ENCODE measurements around the gene ADH4. TPM values are rescaled to one million over a fixed set of nuclear protein-coding genes. Genes with fewer than 3 reads are reported as not detected.

ADH4 gene
- total and polyA plus RNA-seq, 10 donors, result 0.11 to 0.61 (median 0.34) TPM; not detected in 3

GRCh38 chr4:99156992-99157391 is 12.9 kb upstream of the ADH4 start:
- DNase-seq, result no peak
- TF ChIP-seq CTCF (IDR thresholded peaks at IDR 0.05 in 8 of 11, conservative IDR thresholded peaks at IDR 0.05 in 3 of 11) (no peak), POLR2A (IDR thresholded peaks at IDR 0.05) (no peak), POLR2AphosphoS5 (IDR thresholded peaks at IDR 0.05) (no peak)
- Histone ChIP-seq H3K4me3 (no peak overlapping the region), H3K27me3 (replicated peaks in 1 of 7) (peaks cover 0 to 3% (median 0%) of the 10 kb centered on the region in 7 donors), H3K4me1 (peaks cover 0 to 2% (median 0%) of the 10 kb centered on the region in 6 donors), H3K27ac (no peak overlapping the region), H3K9me3 (no peaks in the 10 kb centered on the region), H3K36me3 (no peaks in the 10 kb centered on the region)
- WGBS, 5 donors, result 51 to 79% (median 68%) methylated on average over 1 of the region's 1 CpG
- intact Hi-C loops (cut with DNase I; ENCODE audit: low total_unique reads), result no loop called here

GRCh38 chr4:99154658-99155342 is 10.7 kb upstream of the ADH4 start:
- H3K27me3 ChIP-seq (replicated peaks in 1 of 7), result peaks cover 0 to 3% (median 0%) of the 10 kb centered on the region in 7 donors
- no peak for TF ChIP-seq CTCF (IDR thresholded peaks at IDR 0.05 in 8 of 11, conservative IDR thresholded peaks at IDR 0.05 in 3 of 11)
- no peak for TF ChIP-seq POLR2A (IDR thresholded peaks at IDR 0.05)
- WGBS, 5 donors, result 86 to 95% (median 90%) methylated on average over 4 of the region's 4 CpGs
- no peaks in the 10 kb centered on the region for H3K36me3 ChIP-seq
- no peak overlapping the region for H3K4me3 ChIP-seq
- peaks cover 0 to 7% (median 1%) of the 10 kb centered on the region in 6 donors for H3K4me1 ChIP-seq
- intact Hi-C loops (cut with DNase I; ENCODE audit: low total_unique reads), result no loop called here
- no peak for DNase-seq
- H3K9me3 ChIP-seq, result peaks cover 0 to 10% (median 3%) of the 10 kb centered on the region in 8 donors
- H3K27ac ChIP-seq, result no peak overlapping the region

GRCh38 chr4:99151995-99152394 is 7.9 kb upstream of the ADH4 start:
- intact Hi-C loops (cut with DNase I; ENCODE audit: low total_unique reads), result no loop called here
- no peak for DNase-seq
- Histone ChIP-seq H3K4me3 (no peak overlapping the region), H3K9me3 (peaks cover 0 to 10% (median 3%) of the 10 kb centered on the region in 8 donors), H3K27ac (no peak overlapping the region), H3K4me1 (peaks cover 0 to 11% (median 1%) of the 10 kb centered on the region in 6 donors), H3K36me3 (no peaks in the 10 kb centered on the region), H3K27me3 (replicated peaks in 1 of 7) (peaks cover 0 to 3% (median 0%) of the 10 kb centered on the region in 7 donors)
- TF ChIP-seq POLR2A (IDR thresholded peaks at IDR 0.05) (no peak), CTCF (IDR thresholded peaks at IDR 0.05 in 8 of 11, conservative IDR thresholded peaks at IDR 0.05 in 3 of 11) (no peak), POLR2AphosphoS5 (IDR thresholded peaks at IDR 0.05) (no peak)
- WGBS, 5 donors, result 0 to 37% (median 0%) methylated on average over 1 of the region's 1 CpG

GRCh38 chr4:99151452-99151851 is 7.4 kb upstream of the ADH4 start:
- no peaks in the 10 kb centered on the region for H3K36me3 ChIP-seq
- peaks cover 0 to 3% (median 0%) of the 10 kb centered on the region in 7 donors for H3K27me3 ChIP-seq (replicated peaks in 1 of 7)
- intact Hi-C loops (cut with DNase I; ENCODE audit: low total_unique reads), result no loop called here
- 89 to 95% (median 93%) methylated on average over 3 of the region's 3 CpGs for WGBS, 5 donors
- DNase-seq, result no peak
- H3K27ac ChIP-seq, result no peak overlapping the region
- TF ChIP-seq POLR2A (IDR thresholded peaks at IDR 0.05) (no peak), POLR2AphosphoS5 (IDR thresholded peaks at IDR 0.05) (no peak), CTCF (IDR thresholded peaks at IDR 0.05 in 8 of 11, conservative IDR thresholded peaks at IDR 0.05 in 3 of 11) (no peak)
- peaks cover 0 to 11% (median 1%) of the 10 kb centered on the region in 6 donors for H3K4me1 ChIP-seq
- H3K9me3 ChIP-seq, result peaks cover 0 to 10% (median 3%) of the 10 kb centered on the region in 8 donors
- no peak overlapping the region for H3K4me3 ChIP-seq

All from spleen (tissue), 11 donors.